Panc1 (cell line): ENCODE results near the gene DTX3. TPM values are rescaled to one million over a fixed set of nuclear protein-coding genes. Genes with fewer than 3 reads are reported as not detected.

Experiments
- ATAC-seq: fragments of 200-7000 bp; cut with Tn5 transposase; 2 replicates; pipeline ENCODE4 v1.9.1; 2020; ENCODE audit warnings: mild to moderate bottlenecking, moderate library complexity
- BruUV-seq: library from RNA; stranded (reverse); fragments of 400-500 nt; replicated peaks from 2 replicates; lab custom pipeline; 2021; lab: Mats Ljungman, UMichigan
- CTCF ChIA-PET: fragments of 300-600 bp; sonication (Branson Sonifier 250); formaldehyde crosslinking; loops from one replicate; lab custom pipeline; 2022; ENCODE audit warnings: antibody characterized with exemption; lab: Charles Lee
- POLR2A ChIA-PET: fragments of 300-600 bp; sonication (Branson Sonifier 250); formaldehyde crosslinking; loops from one replicate; lab custom pipeline; 2022; ENCODE audit warnings: antibody characterized with exemption; lab: Charles Lee
- DNase-seq: peaks from one replicate; pipeline ENCODE4 v3.0.0-alpha.2; 2010; ENCODE audit warnings: low read depth, low spot score
- H3K27ac ChIP-seq: 2 replicates; pipeline ENCODE4 v1.5.1; 2011; ENCODE audit warnings: mild to moderate bottlenecking, low read length, inconsistent platforms
- H3K27me3 ChIP-seq: fragments of 200-500 bp; sonication (Bioruptor generic); 2 replicates; pipeline ENCODE4 v1.6.0; 2014; ENCODE audit warnings: low read length, inconsistent platforms; ENCODE audit not compliant: control insufficient read depth, insufficient read depth
- H3K36me3 ChIP-seq: fragments of 200-500 bp; sonication (Bioruptor generic); 2 replicates; pipeline ENCODE4 v1.5.1; 2014; ENCODE audit warnings: inconsistent platforms, mild to moderate bottlenecking, low read length, moderate library complexity; ENCODE audit not compliant: control insufficient read depth, insufficient read depth
- H3K4me1 ChIP-seq: 2 replicates; pipeline ENCODE4 v1.5.1; 2011; ENCODE audit warnings: inconsistent platforms, mild to moderate bottlenecking, low read length, moderate library complexity; ENCODE audit not compliant: control insufficient read depth, insufficient read depth
- H3K4me3 ChIP-seq, 2 experiments: 2 replicates each; pipeline ENCODE4 v1.5.1; 2011 to 2012; ENCODE audit warnings: low read depth in 2 of 2, low read length in 2 of 2, mild to moderate bottlenecking in 2 of 2, inconsistent platforms in 1 of 2, moderate library complexity in 1 of 2
- H3K9me3 ChIP-seq: fragments of 200-500 bp; sonication (Bioruptor generic); 2 replicates; pipeline ENCODE4 v1.5.1; 2014; ENCODE audit warnings: low read depth, mild to moderate bottlenecking, inconsistent platforms, low read length, moderate library complexity; ENCODE audit not compliant: control insufficient read depth, insufficient read depth
- POLR2AphosphoS5 ChIP-seq: IDR thresholded peaks from 2 replicates; pipeline ENCODE4 v1.6.1; 2012; ENCODE audit warnings: mild to moderate bottlenecking, low read depth, low read length, moderate library complexity
- SIN3A ChIP-seq: IDR thresholded peaks from 2 replicates; pipeline ENCODE4 v1.6.1; 2012; ENCODE audit warnings: low read depth, mild to moderate bottlenecking, low read length, moderate library complexity, borderline replicate concordance; ENCODE audit not compliant: insufficient read depth
- TCF7L2 ChIP-seq: IDR thresholded peaks from 2 replicates; pipeline ENCODE4 v1.6.1; 2011; ENCODE audit warnings: mild to moderate bottlenecking, low read depth, low read length, inconsistent platforms
- in situ Hi-C: cut with HindIII; loops from 2 replicates; pipeline ENCODE4 v1.10.0; 2016; ENCODE audit warnings: low sequenced_read_pairs, low pct_unique_long_range_greater_than_20kb
- intact Hi-C: fragments of 100-400 bp; cut with micrococcal nuclease; formaldehyde crosslinking; loops from one replicate; pipeline ENCODE4 v1.10.0; 2022; ENCODE audit not compliant: unreplicated experiment
- total RNA-seq: library from RNA; stranded (reverse); gene quantifications from one replicate; pipeline ENCODE4 v1.2.1, GENCODE V29; 2021; ENCODE audit not compliant: unreplicated experiment
- TF ChIP-seq, protein P1 (sequence below): fragments of 450-650 bp; IDR thresholded peaks from 2 replicates; pipeline ENCODE4 v1.5.1; 2017; ENCODE audit warnings: mild to moderate bottlenecking
- TF ChIP-seq, protein P2 (sequence below), 2 experiments: IDR thresholded peaks; 2 replicates each; pipeline ENCODE4 v1.6.1; 2011 to 2012; ENCODE audit warnings: low read depth in 2 of 2, control low read depth in 1 of 2, low read length in 1 of 2, mild to moderate bottlenecking in 1 of 2, moderate library complexity in 1 of 2; ENCODE audit not compliant: insufficient read depth in 1 of 2

The DTX3 gene
- total RNA-seq, 1 experiment from 2014 or later: 37.8 TPM

DNA sequence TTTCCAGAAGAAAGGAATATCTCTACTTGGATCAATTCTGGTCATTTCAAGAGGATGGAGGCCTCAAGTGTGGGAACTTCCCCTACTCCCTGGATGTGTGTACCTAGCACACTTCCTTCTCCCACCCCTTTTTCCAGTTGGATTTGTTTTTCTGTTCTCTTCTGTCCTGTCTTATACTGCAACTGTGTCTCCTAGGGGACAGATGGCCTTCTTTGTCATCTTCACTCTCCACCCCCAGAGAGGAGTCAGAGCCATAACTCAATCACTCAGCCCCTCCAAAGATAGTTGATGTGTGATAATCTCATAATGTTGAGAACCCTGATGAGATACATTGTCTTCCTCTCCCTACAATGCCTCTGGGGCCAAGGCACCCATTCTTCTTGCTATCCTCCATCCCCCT lies 2.1 kb upstream of the DTX3 start:
- ATAC-seq: no peak
- Histone ChIP-seq H3K9me3 (no peaks in the 10 kb centered on the region), H3K27me3 (no peaks in the 10 kb centered on the region), H3K27ac (no peak overlapping the region), H3K36me3 (0 out of 2 replicates have a peak, but pooled peaks cover 3% of the 10 kb centered on the region), H3K4me1 (peaks cover 14% of the 10 kb centered on the region), H3K4me3 (no peak overlapping the region)
- in situ Hi-C loops (no loop called here), intact Hi-C loops (no loop called here)
- CTCF ChIA-PET: no interaction called here
- TF ChIP-seq TCF7L2 (no peak), SIN3A (no peak), POLR2AphosphoS5 (no peak)
- TF ChIP-seq, protein P1, sequence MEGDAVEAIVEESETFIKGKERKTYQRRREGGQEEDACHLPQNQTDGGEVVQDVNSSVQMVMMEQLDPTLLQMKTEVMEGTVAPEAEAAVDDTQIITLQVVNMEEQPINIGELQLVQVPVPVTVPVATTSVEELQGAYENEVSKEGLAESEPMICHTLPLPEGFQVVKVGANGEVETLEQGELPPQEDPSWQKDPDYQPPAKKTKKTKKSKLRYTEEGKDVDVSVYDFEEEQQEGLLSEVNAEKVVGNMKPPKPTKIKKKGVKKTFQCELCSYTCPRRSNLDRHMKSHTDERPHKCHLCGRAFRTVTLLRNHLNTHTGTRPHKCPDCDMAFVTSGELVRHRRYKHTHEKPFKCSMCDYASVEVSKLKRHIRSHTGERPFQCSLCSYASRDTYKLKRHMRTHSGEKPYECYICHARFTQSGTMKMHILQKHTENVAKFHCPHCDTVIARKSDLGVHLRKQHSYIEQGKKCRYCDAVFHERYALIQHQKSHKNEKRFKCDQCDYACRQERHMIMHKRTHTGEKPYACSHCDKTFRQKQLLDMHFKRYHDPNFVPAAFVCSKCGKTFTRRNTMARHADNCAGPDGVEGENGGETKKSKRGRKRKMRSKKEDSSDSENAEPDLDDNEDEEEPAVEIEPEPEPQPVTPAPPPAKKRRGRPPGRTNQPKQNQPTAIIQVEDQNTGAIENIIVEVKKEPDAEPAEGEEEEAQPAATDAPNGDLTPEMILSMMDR: no peak
- TF ChIP-seq, protein P2, sequence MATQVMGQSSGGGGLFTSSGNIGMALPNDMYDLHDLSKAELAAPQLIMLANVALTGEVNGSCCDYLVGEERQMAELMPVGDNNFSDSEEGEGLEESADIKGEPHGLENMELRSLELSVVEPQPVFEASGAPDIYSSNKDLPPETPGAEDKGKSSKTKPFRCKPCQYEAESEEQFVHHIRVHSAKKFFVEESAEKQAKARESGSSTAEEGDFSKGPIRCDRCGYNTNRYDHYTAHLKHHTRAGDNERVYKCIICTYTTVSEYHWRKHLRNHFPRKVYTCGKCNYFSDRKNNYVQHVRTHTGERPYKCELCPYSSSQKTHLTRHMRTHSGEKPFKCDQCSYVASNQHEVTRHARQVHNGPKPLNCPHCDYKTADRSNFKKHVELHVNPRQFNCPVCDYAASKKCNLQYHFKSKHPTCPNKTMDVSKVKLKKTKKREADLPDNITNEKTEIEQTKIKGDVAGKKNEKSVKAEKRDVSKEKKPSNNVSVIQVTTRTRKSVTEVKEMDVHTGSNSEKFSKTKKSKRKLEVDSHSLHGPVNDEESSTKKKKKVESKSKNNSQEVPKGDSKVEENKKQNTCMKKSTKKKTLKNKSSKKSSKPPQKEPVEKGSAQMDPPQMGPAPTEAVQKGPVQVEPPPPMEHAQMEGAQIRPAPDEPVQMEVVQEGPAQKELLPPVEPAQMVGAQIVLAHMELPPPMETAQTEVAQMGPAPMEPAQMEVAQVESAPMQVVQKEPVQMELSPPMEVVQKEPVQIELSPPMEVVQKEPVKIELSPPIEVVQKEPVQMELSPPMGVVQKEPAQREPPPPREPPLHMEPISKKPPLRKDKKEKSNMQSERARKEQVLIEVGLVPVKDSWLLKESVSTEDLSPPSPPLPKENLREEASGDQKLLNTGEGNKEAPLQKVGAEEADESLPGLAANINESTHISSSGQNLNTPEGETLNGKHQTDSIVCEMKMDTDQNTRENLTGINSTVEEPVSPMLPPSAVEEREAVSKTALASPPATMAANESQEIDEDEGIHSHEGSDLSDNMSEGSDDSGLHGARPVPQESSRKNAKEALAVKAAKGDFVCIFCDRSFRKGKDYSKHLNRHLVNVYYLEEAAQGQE (IDR thresholded peaks at IDR 0.05; ENCODE audit: insufficient read depth in 1 of 2, low read depth in 2 of 2, low read length in 1 of 2): no peak
- POLR2A ChIA-PET: no interaction called here
- no TSS peak for BruUV-seq
- no peak for DNase-seq

DNA sequence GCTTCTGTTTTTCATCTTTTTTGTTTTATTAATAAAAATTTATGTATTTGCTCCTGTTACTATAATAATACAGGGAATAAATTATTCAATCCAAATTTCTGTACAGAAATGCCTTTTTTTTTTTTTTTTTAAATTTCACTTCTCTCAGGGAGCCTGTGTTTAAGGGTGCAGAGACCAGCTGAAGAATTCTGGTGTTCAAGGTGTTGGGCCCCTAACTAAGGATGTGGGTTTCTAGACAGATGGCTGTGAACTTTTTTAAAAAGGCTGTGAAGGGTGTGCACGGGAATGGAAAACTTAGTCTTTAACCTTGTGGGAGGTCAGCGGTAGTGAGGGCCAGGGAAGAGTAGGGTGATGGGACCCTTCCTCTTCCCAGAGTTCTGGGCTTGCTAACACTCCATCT lies 1.3 kb upstream of the DTX3 start:
- Histone ChIP-seq H3K27me3 (no peaks in the 10 kb centered on the region), H3K9me3 (no peaks in the 10 kb centered on the region), H3K27ac (no peak overlapping the region), H3K36me3 (0 out of 2 replicates have a peak, but pooled peaks cover 3% of the 10 kb centered on the region), H3K4me3 (no peak overlapping the region), H3K4me1 (peaks cover 14% of the 10 kb centered on the region)
- in situ Hi-C loops (no loop called here), intact Hi-C loops (no loop called here)
- TF ChIP-seq, protein P2 (IDR thresholded peaks at IDR 0.05; ENCODE audit: insufficient read depth in 1 of 2, low read depth in 2 of 2, low read length in 1 of 2): no peak
- TF ChIP-seq SIN3A: no peak
- TF ChIP-seq POLR2AphosphoS5: no peak
- TF ChIP-seq, protein P1: no peak
- no peak for TF ChIP-seq TCF7L2
- DNase-seq (no peak), ATAC-seq (no peak)
- no TSS peak for BruUV-seq
- ChIA-PET CTCF (interaction anchor here (0.9 kb wide), 1 partner anchor 29 kb away, joined by 3 read pairs; the partner anchor contains the start of gene B4GALNT1), POLR2A (interaction anchor here (0.6 kb wide), 2 partner anchors 15 to 93 kb away, joined by 4 to 6 read pairs; no protein-coding TSS in a partner anchor)
